HG03196 (cell line): ENCODE measurements around the gene IFRD2.

ENCODE experiments used
- ATAC-seq: cut with Tn5 transposase; IDR thresholded peaks from one replicate; pipeline ENCODE4 v1.9.1; 2021; ENCODE audit not compliant: unreplicated experiment

Gene IFRD2

GRCh38 chr3:50292159-50293078 is at the start of gene IFRD2:
IFRD2 (minus strand) TSS chr3:50292429; CDS start chr3:50292274, 155 bp downstream.
- ATAC-seq = peak; percentile 89

DNA sequence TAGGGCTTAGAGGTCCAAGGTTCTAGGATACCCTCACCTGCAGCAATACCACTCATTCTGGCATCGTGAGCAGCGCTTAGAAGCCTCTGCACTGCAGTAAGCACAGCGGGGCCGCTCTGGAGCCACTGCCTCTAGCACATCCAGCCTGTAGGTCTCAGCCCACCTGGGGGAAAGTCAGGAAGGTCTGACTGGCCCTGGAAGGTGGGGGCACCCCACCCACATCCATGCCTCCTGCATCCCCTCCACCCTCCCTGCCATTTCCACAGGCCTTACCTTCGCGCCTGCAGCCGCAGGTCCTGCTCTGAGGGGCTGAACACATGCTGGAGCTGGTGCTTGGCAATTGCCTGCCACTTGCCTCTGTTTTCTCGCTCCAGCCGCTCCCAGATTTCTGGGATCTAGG is 49.3 kb upstream of the IFRD2 start:
- ATAC-seq = no peak

GRCh38 chr3:50340448-50341329 is 48.5 kb upstream of the IFRD2 start, which contains the start of gene RASSF1:
RASSF1 (minus strand) TSS chr3:50340836; CDS start chr3:50340805, 31 bp downstream.
- ATAC-seq = no peak

- no peak for ATAC-seq
Observed at GRCh38 chr3:50340147-50340447, 47.9 kb upstream of the IFRD2 start.

- no peak for ATAC-seq
Observed at GRCh38 chr3:50339485-50340146, 47.4 kb upstream of the IFRD2 start.

DNA sequence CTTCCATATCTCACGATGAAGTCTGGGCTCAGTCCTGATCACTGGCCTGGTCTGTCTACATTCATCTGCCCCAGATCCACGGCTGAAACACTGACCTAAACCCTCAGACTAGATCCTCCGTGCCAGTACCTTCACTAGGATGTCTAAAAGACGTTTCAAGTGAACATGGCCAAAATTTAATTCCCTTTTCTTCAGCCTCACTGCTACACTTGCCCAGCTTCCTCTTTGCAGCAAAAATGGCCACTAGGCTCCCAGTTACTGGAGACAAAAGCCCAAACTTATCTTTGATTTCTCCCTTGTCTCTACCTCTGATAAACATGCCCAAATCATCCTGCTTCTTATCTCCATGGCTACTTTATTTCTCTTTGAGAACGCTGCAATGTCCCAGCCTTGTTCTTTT is 46.7 kb upstream of the IFRD2 start:
- ATAC-seq = no peak

DNA sequence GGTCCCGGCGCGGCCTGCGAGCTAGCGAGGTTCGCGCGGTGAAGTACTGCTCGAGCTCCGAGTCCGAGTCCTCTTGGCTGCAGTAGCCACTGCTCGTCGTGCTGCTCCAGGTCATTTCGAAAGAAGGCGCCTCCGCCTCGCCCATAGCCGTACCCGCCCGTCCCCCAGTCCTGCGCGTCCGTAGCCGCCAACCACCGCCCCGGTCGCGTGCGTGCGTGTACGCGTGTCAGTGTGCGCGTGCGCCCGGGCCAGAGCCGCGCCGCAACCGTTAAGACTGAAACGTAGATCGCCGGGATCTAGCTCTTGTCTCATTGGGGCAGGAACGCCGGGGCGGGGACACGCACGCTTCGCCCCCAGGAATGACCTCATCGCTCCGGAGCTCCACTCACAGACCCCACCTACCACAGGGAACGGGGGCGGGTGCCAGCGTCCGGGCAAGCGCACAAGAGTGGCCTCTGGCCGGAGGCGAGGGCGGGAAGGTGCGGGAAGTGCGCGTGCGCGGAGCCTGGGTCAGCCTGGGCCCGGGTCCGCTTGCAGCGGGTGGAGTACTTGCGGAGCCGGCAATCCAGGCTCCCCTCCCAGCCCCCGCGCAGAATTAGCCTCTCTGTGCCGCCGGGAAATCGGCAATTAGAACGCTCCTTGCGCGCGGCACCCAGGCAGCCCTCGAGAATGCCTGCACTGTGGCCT is 45.1 kb upstream of the IFRD2 start:
- peak; percentile 77 for ATAC-seq

DNA sequence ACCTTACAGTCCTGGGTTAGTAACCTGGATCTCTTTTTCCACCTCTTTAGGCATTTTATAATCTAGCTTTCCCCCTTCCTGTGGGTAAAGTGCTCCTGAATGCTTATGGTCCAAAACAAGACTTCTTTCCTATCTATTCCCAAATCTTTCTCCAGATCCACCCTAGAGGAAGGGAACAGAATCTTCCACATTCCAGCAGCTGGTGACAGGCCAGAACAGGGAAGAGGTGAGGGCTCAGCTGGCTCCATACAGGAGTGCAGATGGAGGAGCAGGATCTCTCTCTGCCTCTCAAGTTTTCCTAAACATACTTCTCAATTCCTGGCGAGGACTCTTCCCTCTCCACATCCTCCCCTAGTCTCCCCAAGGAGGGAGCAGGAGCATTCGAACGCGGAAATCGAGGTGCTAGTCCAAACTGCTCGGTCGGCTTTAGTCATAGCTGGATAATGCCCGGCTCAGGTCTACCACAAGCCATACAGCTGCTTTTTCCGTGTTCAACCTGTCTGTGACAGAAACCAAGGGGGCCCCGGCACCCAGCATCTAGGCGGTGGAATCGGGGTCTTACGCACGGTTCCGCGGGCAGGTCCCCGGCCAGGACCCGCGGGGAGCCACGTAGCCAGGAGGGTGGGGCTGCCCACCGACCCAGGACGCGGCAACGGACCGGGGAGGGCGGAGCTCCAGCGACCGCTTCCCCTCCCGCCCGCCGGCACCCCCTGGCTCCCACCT is 44.4 kb upstream of the IFRD2 start:
- ATAC-seq = peak; percentile 30

DNA sequence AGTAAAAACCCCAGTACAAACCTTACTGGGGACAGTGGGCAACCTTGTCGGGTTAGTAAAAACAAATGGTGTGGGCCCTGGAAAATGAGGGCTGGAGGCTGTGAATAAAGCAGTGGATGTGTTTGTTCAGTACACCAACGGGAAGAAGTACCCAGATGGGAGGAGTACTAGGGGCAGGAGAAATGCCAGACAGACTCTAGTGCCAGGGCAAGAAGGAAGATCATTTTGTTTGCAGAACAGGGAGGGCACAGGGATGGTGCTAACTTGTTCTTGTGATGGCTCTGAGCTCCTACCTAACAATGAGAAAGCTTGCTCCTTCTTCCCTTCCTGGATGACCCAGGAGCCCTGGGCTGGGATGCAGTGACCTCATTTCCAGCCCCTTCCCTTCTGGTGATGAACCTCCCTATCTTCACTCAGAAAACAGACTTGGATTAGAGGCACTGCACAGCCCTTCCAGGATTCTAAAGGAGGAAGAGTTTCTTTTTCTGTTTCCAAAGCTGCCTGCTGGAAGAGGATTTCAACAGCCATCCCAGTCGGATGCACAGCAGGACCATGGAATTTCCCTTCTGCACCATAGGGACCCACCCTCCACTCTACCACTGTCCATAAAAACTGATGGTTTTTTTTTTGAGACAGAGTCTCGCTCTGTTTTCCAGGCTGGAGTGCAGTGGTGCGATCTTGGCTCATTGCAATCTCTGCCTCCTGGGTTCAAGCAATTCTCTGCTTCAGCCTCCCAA is 42.3 kb upstream of the IFRD2 start:
- ATAC-seq = no peak

DNA sequence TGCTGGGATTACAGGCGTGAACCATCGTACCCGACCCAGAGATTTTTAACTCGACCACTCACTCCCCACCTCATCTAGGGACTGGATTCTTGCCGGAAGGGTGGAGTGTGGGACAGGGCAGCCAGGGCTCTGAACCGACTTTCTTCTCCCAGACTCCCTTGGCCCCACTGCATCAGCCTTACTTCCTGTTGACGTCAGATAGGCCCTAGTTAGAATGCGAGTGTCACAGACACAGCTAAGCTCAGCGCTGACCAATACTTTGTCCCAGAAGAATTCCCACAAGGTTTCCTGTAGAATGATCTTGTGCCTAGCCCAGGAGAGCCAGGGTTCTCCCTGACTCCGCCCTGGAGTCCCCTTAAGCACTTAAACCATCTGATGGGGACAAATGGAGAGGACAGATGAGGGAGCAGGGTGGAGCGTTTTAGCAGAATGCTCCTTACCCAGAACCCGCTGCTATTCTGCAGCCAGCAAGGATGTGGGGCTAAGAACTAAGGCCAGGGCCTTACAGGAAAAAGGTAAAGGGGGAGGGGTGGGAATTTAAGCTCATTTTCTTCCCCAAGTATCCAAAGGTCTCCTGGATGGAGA is 41.6 kb upstream of the IFRD2 start:
- ATAC-seq = no peak

GRCh38 chr3:50331364-50331907 is 39.2 kb upstream of the IFRD2 start:
- ATAC-seq = no peak

DNA sequence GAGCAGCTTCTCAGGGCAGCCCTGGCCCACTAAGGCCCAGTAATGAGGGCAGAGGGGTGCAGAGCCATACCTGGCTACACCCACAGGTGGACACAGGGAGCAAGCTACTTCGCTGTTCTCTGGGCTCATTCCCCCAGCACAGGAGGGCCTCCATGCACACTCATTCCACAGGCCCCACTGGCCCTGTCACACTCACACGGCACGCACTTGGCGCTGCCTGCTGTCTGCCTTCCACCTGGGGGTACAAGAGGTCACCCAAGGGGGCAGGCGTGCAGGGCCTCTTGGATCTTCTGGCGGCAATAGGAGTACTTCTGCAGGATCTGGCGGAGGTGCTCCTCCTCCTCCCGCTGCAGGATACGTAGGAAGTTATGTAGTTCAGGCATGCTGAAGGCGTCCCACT is 38.1 kb upstream of the IFRD2 start:
- ATAC-seq = no peak

DNA sequence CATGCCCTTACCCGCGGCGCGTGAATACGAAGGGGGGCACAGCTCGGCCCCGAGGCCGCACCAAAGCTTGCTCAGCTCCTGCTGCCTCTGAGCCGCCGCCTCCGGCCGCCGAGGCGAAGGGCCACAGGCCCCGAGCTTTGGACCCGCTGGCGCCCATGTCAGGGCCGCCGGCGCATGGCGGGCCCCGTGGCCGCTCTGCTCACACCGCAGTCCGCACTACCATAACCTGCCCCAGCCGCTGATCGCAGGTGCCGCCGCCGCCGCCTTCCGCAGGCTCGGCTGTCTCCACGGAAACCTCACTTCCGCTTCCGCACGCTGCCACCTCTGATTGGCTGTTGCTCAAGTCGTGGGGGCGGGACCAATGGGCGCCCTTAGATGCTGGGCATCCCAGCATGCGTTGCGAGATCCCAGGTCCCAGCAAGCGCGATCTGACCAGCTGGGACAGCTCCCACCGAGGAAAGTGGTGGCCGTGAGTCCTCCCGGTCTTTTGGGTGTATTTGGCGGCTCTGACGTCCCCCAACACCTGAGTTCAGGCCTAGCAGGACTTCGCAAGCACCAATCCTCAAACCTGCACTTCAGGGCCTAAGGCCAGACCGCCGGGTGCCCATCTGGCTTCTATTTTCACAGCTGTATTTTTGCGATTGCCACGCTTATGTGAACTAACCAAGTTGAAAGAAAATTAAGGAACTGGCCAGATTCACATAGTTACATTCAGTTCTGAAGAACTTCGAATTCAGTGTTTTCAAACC is 35.9 kb upstream of the IFRD2 start, which contains the start of gene TUSC2:
TUSC2 (minus strand) TSS at position 281 of the 749 bp plus-strand sequence; CDS start at position 157, 124 bp downstream.
- ATAC-seq = peak; percentile 77

DNA sequence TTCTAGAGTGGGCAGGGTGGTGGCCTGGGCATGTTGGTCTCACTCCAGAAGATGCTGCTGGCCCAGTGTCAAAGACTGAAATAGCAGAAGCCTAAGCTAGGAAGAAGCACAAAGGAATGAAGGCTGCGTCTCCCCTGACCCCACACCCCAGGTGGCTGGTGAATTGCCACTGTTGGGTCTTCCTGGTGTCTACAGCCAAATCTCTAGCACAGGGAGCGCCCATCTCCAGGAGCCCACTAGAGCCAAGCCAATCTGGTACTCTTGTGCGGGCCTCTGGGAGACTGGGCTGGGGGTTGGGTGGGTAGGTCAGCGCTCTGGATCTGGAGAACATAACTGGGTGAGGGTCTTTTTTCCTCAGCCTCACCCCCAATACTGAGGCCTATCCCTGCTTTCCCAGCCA is 34.9 kb upstream of the IFRD2 start:
- no peak for ATAC-seq

GRCh38 chr3:50326182-50326541 is 33.9 kb upstream of the IFRD2 start:
- ATAC-seq = no peak

DNA sequence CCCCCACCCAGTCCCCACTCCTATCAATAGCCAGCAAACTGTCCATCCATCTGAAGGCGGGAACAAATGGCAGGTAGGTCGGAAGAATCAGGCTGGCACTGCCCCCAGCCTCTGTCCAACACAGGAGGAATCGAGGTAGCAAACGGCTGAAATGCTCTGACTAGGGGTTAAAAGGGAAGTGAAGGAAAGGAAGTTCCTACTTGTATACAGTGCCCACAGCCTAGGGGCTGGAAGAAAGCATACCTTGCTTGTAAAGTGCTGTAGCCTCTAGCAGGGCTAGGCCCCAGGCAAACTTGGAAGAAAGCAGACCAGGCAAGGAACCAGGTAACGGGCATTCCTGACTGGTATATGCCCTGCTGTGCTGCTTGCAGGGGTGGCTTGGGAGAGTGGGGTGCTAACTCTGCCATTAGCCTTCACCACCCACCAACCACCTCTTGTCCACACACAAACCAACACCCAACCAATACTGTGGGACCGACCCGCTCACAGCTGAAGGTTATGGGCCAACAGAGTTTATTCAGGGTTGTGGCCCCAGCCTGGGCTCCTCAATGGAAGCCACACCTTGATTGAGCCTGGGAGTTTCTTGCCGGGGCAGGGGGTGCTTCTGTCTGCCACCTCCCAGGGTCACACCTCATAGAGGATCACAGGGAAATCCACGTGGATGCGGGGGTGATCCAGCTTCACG is 33.4 kb upstream of the IFRD2 start:
- ATAC-seq = no peak

DNA sequence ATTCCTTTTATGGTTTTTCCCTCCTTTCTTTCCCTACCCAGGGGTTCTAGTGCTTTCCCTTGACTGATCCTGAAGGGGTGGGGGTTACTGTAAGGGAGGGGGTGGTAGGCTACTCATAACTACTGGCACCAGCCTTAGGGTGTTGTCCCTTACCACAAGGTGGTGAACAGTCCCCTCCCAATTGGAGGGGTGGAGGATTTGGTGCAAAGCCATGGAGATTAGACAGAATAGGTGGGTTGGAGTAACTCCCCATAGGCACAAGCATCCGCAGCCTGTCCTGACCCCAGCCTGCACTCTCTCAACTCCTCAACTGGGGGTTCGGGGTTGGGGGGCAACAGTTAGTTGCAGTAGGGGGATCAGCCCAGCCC is 32.9 kb upstream of the IFRD2 start:
- no peak for ATAC-seq
